Measurements from ENCODE around the gene CDK5. TPM values are rescaled to one million over a fixed set of nuclear protein-coding genes. Genes with fewer than 3 reads are reported as not detected.

The CDK5 gene
- 22.3 and 22.9 TPM in 2 replicates for polyA plus RNA-seq (2013)

DNA sequence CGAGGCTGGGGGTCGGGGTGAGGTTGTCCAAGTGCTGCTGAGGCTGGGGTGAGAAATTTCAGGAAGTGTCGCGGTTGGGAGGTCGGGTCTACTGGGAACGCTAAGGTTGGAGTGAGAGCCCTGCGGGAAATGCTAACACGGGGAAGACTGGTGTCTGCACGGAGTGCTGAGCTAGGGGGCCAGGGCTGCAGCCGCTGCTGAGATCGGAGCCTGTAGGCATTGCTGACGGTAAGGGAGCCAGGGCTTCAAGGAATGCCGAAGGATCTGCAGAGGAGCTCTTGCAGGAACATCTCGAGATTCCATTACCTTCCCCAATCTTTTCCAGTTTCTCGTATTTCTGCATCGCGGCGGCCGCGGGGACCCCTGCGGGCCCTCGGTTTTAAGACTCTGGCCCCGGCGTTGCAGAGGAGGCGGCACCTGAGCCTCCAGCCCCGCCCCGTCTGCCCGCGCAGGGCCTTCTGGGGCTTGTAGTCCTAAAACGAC, at the start of gene CDK5:
CDK5 (minus strand) TSS at position 392 of the 483 bp plus-strand sequence; CDS start at position 343, 49 bp downstream.
- no peak within 1 kb of the TSS for H3K23ac ChIP-seq (ENCODE audit: low read length)
- peak within 1 kb of the TSS; percentile 87 for H3K14ac ChIP-seq (ENCODE audit: low read length)
- H2AK5ac ChIP-seq (ENCODE audit: low read length) = peak within 1 kb of the TSS; percentile 82
- H3K9ac ChIP-seq (ENCODE audit: low read length) = peak within 1 kb of the TSS; percentile 75
- no CpG with 5 or more reads among the region's 30 CpGs for WGBS (ENCODE audit: extremely low coverage, insufficient coverage, insufficient read length)
- H3K27me3 ChIP-seq (ENCODE audit: insufficient read depth, low read length) = no peaks in the 10 kb centered on the region
- H4K12ac ChIP-seq (ENCODE audit: low read depth, low read length) = peak within 1 kb of the TSS; percentile 82
- H4K91ac ChIP-seq (ENCODE audit: low read depth, low read length) = peak within 1 kb of the TSS; percentile 88
- H2AFZ ChIP-seq (ENCODE audit: insufficient read depth, low read length, poor library complexity) = peak within 1 kb of the TSS; percentile 58
- no peaks in the 10 kb centered on the region for H3K9me3 ChIP-seq (ENCODE audit: insufficient read depth, low read depth, low read length)
- H2BK12ac ChIP-seq (ENCODE audit: low read length) = peak within 1 kb of the TSS; percentile 37
- peaks cover 37% of the 10 kb centered on the region for H3K79me1 ChIP-seq (ENCODE audit: low read length)
- H3K18ac ChIP-seq (ENCODE audit: low read length) = peak within 1 kb of the TSS; percentile 77
- peak within 1 kb of the TSS; percentile 90 for H3K4me2 ChIP-seq (ENCODE audit: low read length)
- peak within 1 kb of the TSS; percentile 95 for H4K8ac ChIP-seq (ENCODE audit: low read depth, low read length)
- H3K79me2 ChIP-seq (ENCODE audit: control insufficient read depth, insufficient read depth, low read length, poor library complexity) = peaks cover 25% of the 10 kb centered on the region
- H3K27ac ChIP-seq (ENCODE audit: low read depth, low read length) = peak within 1 kb of the TSS; percentile 84
- peak within 1 kb of the TSS; percentile 48 for H3K4ac ChIP-seq (ENCODE audit: low read depth, low read length)
- peak within 1 kb of the TSS; percentile 63 for H3K4me3 ChIP-seq (ENCODE audit: low read depth, low read length)
- H3K36me3 ChIP-seq (ENCODE audit: control insufficient read depth in 1 of 2, insufficient read depth in 2 of 2, low read length in 2 of 2) = peaks cover 3 to 6% of the 10 kb centered on the region in 2 experiments
- DNase-seq = no peak
- peak within 1 kb of the TSS; percentile 69 for H2BK120ac ChIP-seq (ENCODE audit: insufficient read depth, low read length, poor library complexity)
- H2BK5ac ChIP-seq (ENCODE audit: low read depth, low read length, poor library complexity) = peak within 1 kb of the TSS; percentile 81
- H3K4me1 ChIP-seq (ENCODE audit: control insufficient read depth in 1 of 2, insufficient read depth in 2 of 2, low read length in 2 of 2) = peaks cover 44% of the 10 kb centered on the region in 2 experiments

DNA sequence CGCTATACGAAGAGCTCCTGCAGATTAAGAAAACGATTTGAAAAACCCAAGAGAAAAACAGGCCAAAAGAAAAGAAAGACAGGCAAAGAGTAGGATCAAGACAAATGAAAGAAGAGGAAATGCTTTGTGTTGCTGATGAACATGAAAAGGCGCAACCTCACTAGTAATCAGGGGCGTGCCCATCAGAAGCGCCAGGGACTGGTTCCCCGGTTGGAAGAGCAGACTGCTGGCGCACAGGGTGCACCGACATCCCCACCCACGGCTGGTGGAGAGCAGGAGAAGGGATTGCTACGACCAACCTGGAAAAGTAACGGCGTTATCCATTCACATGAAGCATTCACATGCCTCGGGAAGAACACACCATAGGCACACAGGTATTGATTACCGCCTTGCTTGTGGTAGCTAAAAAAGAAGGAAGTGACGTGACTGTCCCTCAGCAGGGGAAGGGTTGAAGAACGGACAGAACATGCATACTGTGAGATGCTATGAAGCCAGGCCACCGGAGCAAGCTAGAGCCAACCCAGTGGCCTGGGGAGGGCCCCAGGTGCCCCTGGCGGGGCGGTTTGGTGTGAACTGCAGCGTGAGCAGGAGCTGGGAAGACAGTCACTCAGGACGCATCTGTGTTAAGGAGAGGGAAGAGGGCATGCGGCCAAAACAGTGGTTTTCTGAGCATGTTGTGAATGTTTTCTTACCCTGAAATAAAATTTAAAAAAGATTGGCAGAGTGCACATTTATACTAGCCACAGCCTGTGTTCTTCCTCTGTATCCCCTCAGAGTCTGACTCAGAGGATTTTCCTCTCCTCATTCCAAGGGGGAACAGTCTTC, 46.9 kb upstream of the CDK5 start:
- Histone ChIP-seq H4K12ac (ENCODE audit: low read depth, low read length) (no peak overlapping the region), H3K9ac (ENCODE audit: low read length) (no peak overlapping the region), H3K79me1 (ENCODE audit: low read length) (no peaks in the 10 kb centered on the region), H3K4me2 (ENCODE audit: low read length) (no peak overlapping the region), H3K27ac (ENCODE audit: low read depth, low read length) (no peak overlapping the region), H3K4me1 (ENCODE audit: control insufficient read depth in 1 of 2, insufficient read depth in 2 of 2, low read length in 2 of 2) (no peaks in the 10 kb centered on the region), H2BK120ac (ENCODE audit: insufficient read depth, low read length, poor library complexity) (no peak overlapping the region), H2BK5ac (ENCODE audit: low read depth, low read length, poor library complexity) (no peak overlapping the region), H3K9me3 (ENCODE audit: insufficient read depth, low read depth, low read length) (no peaks in the 10 kb centered on the region), H3K18ac (ENCODE audit: low read length) (peak overlapping the region; percentile 33), H3K4me3 (ENCODE audit: low read depth, low read length) (no peak overlapping the region), H3K4ac (ENCODE audit: low read depth, low read length) (no peak overlapping the region), H3K36me3 (ENCODE audit: control insufficient read depth in 1 of 2, insufficient read depth in 2 of 2, low read length in 2 of 2) (peaks cover 9 to 12% of the 10 kb centered on the region in 2 experiments), H2AFZ (ENCODE audit: insufficient read depth, low read length, poor library complexity) (no peak overlapping the region), H3K23ac (ENCODE audit: low read length) (no peak overlapping the region), H3K79me2 (ENCODE audit: control insufficient read depth, insufficient read depth, low read length, poor library complexity) (peaks cover 5% of the 10 kb centered on the region), H4K8ac (ENCODE audit: low read depth, low read length) (no peak overlapping the region), H3K14ac (ENCODE audit: low read length) (no peak overlapping the region), H3K27me3 (ENCODE audit: insufficient read depth, low read length) (no peaks in the 10 kb centered on the region), H2BK12ac (ENCODE audit: low read length) (no peak overlapping the region), H4K91ac (ENCODE audit: low read depth, low read length) (no peak overlapping the region), H2AK5ac (ENCODE audit: low read length) (no peak overlapping the region)
- DNase-seq = no peak
- no CpG with 5 or more reads among the region's 23 CpGs for WGBS (ENCODE audit: extremely low coverage, insufficient coverage, insufficient read length)

DNA sequence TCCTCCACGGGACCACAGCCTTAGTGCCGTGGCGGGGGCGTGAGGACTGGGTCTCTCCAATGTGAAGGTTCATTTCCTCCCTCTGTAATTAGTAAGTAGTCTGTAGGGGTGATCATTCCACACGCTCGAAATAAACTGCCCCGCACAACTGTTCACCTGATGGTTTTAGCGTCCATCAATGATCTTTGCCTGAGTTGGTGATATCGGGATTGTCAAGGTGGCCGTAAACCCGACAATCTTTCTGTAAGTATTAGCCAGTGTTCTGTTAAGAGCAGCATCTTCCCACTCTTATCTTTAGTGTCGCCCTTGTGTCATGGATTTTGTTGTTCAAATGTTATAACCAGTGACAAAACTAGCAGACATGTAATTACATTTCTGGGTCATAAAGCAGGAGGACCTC, 46.3 kb upstream of the CDK5 start:
- WGBS (ENCODE audit: extremely low coverage, insufficient coverage, insufficient read length) = no CpG with 5 or more reads among the region's 12 CpGs
- Histone ChIP-seq H3K14ac (ENCODE audit: low read length) (no peak overlapping the region), H2BK12ac (ENCODE audit: low read length) (no peak overlapping the region), H2BK5ac (ENCODE audit: low read depth, low read length, poor library complexity) (no peak overlapping the region), H3K27me3 (ENCODE audit: insufficient read depth, low read length) (no peaks in the 10 kb centered on the region), H3K4ac (ENCODE audit: low read depth, low read length) (no peak overlapping the region), H2BK120ac (ENCODE audit: insufficient read depth, low read length, poor library complexity) (no peak overlapping the region), H3K79me2 (ENCODE audit: control insufficient read depth, insufficient read depth, low read length, poor library complexity) (peaks cover 5% of the 10 kb centered on the region), H3K27ac (ENCODE audit: low read depth, low read length) (no peak overlapping the region), H2AFZ (ENCODE audit: insufficient read depth, low read length, poor library complexity) (no peak overlapping the region), H3K36me3 (ENCODE audit: control insufficient read depth in 1 of 2, insufficient read depth in 2 of 2, low read length in 2 of 2) (peaks cover 9 to 12% of the 10 kb centered on the region in 2 experiments), H3K23ac (ENCODE audit: low read length) (no peak overlapping the region), H3K18ac (ENCODE audit: low read length) (no peak overlapping the region), H2AK5ac (ENCODE audit: low read length) (no peak overlapping the region), H3K79me1 (ENCODE audit: low read length) (no peaks in the 10 kb centered on the region), H3K4me1 (ENCODE audit: control insufficient read depth in 1 of 2, insufficient read depth in 2 of 2, low read length in 2 of 2) (no peaks in the 10 kb centered on the region), H4K91ac (ENCODE audit: low read depth, low read length) (no peak overlapping the region), H3K4me3 (ENCODE audit: low read depth, low read length) (no peak overlapping the region), H3K9me3 (ENCODE audit: insufficient read depth, low read depth, low read length) (no peaks in the 10 kb centered on the region), H3K9ac (ENCODE audit: low read length) (no peak overlapping the region), H4K12ac (ENCODE audit: low read depth, low read length) (no peak overlapping the region), H3K4me2 (ENCODE audit: low read length) (no peak overlapping the region), H4K8ac (ENCODE audit: low read depth, low read length) (no peak overlapping the region)
- no peak for DNase-seq

DNA sequence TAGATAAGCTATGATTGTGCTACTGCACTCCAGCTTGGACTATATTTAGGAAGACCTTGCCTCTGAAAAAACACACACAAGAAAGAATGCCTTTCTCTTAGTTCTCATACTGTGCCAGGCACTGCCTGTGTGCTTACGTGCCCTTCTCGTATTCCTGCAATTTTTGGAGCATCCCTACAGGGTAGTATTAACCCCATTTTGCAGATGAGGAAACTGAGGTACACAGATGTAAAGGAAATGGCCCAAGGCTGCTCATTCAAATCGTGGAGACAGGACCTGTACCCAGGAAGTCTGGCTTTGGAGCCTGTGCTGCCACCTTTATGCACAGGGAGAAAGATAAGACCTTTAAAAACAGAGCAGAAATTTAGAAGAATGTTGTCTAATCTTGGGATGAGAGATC, 45.3 kb upstream of the CDK5 start:
- Histone ChIP-seq H4K91ac (ENCODE audit: low read depth, low read length) (no peak overlapping the region), H3K4me2 (ENCODE audit: low read length) (no peak overlapping the region), H3K4me3 (ENCODE audit: low read depth, low read length) (no peak overlapping the region), H2BK5ac (ENCODE audit: low read depth, low read length, poor library complexity) (no peak overlapping the region), H3K79me1 (ENCODE audit: low read length) (no peaks in the 10 kb centered on the region), H3K14ac (ENCODE audit: low read length) (no peak overlapping the region), H2BK12ac (ENCODE audit: low read length) (no peak overlapping the region), H3K9me3 (ENCODE audit: insufficient read depth, low read depth, low read length) (no peaks in the 10 kb centered on the region), H4K12ac (ENCODE audit: low read depth, low read length) (no peak overlapping the region), H2AK5ac (ENCODE audit: low read length) (no peak overlapping the region), H3K23ac (ENCODE audit: low read length) (no peak overlapping the region), H2BK120ac (ENCODE audit: insufficient read depth, low read length, poor library complexity) (no peak overlapping the region), H3K4ac (ENCODE audit: low read depth, low read length) (no peak overlapping the region), H3K27me3 (ENCODE audit: insufficient read depth, low read length) (no peaks in the 10 kb centered on the region), H3K36me3 (ENCODE audit: control insufficient read depth in 1 of 2, insufficient read depth in 2 of 2, low read length in 2 of 2) (peaks cover 9 to 12% of the 10 kb centered on the region in 2 experiments), H3K4me1 (ENCODE audit: control insufficient read depth in 1 of 2, insufficient read depth in 2 of 2, low read length in 2 of 2) (no peaks in the 10 kb centered on the region), H3K27ac (ENCODE audit: low read depth, low read length) (no peak overlapping the region), H3K9ac (ENCODE audit: low read length) (no peak overlapping the region), H4K8ac (ENCODE audit: low read depth, low read length) (no peak overlapping the region), H3K79me2 (ENCODE audit: control insufficient read depth, insufficient read depth, low read length, poor library complexity) (peaks cover 5% of the 10 kb centered on the region), H2AFZ (ENCODE audit: insufficient read depth, low read length, poor library complexity) (no peak overlapping the region), H3K18ac (ENCODE audit: low read length) (no peak overlapping the region)
- DNase-seq = no peak
- WGBS (ENCODE audit: extremely low coverage, insufficient coverage, insufficient read length) = no CpG with 5 or more reads among the region's 3 CpGs
